ENCODE measurements around the gene LRMDA. TPM values are rescaled to one million over a fixed set of nuclear protein-coding genes. Genes with fewer than 3 reads are reported as not detected.

The LRMDA gene
- total RNA-seq, 1 donor from 2014 or later: not detected

- intact Hi-C loops (cut with micrococcal nuclease): no loop called here
- TF ChIP-seq CTCF (IDR thresholded peaks at IDR 0.05): no peak
- ATAC-seq (ENCODE audit: low read depth) (no peak), DNase-seq (no peak)
- ChIA-PET POLR2A (interaction anchor here (0.6 kb wide), 1 partner anchor 13 kb away, joined by 3 read pairs; no protein-coding TSS in a partner anchor), CTCF (no interaction called here)
- no peak overlapping the region for H3K4me3 Mint-ChIP-seq
- H3K27ac Mint-ChIP-seq: no peak overlapping the region
- no peaks in the 10 kb centered on the region for H3K9me3 Mint-ChIP-seq
- H3K27me3 Mint-ChIP-seq: peaks cover 34% of the 10 kb centered on the region
- no peaks in the 10 kb centered on the region for H3K36me3 Mint-ChIP-seq (ENCODE audit: low read depth)
- H3K4me1 Mint-ChIP-seq: peaks cover 4% of the 10 kb centered on the region
These were observed 5.5 kb downstream of the LRMDA start for GRCh38 chr10:75436896-75437295.

GRCh38 chr10:75437693-75438092, 6.3 kb downstream of the LRMDA start:
- TF ChIP-seq CTCF (IDR thresholded peaks at IDR 0.05): no peak
- ChIA-PET CTCF (no interaction called here), POLR2A (no interaction called here)
- intact Hi-C loops (cut with micrococcal nuclease): no loop called here
- Mint-ChIP-seq H3K9me3 (peaks cover 5% of the 10 kb centered on the region), H3K27me3 (peaks cover 27% of the 10 kb centered on the region), H3K36me3 (ENCODE audit: low read depth) (no peaks in the 10 kb centered on the region), H3K4me3 (no peak overlapping the region), H3K27ac (no peak overlapping the region), H3K4me1 (no peaks in the 10 kb centered on the region)
- DNase-seq (no peak), ATAC-seq (ENCODE audit: low read depth) (no peak)

GRCh38 chr10:75438275-75438674, 6.9 kb downstream of the LRMDA start:
- H3K4me3 Mint-ChIP-seq: no peak overlapping the region
- no peak for TF ChIP-seq CTCF (IDR thresholded peaks at IDR 0.05)
- no peaks in the 10 kb centered on the region for H3K36me3 Mint-ChIP-seq (ENCODE audit: low read depth)
- ChIA-PET CTCF (no interaction called here), POLR2A (no interaction called here)
- DNase-seq: no peak
- intact Hi-C loops (cut with micrococcal nuclease): no loop called here
- no peaks in the 10 kb centered on the region for H3K4me1 Mint-ChIP-seq
- H3K27me3 Mint-ChIP-seq: peaks cover 21% of the 10 kb centered on the region
- peaks cover 8% of the 10 kb centered on the region for H3K9me3 Mint-ChIP-seq
- H3K27ac Mint-ChIP-seq: no peak overlapping the region
- ATAC-seq (ENCODE audit: low read depth): no peak

GRCh38 chr10:75439811-75440210, 8.4 kb downstream of the LRMDA start:
- H3K4me1 Mint-ChIP-seq: no peaks in the 10 kb centered on the region
- H3K27me3 Mint-ChIP-seq: peaks cover 10% of the 10 kb centered on the region
- peaks cover 15% of the 10 kb centered on the region for H3K9me3 Mint-ChIP-seq
- intact Hi-C loops (cut with micrococcal nuclease): no loop called here
- H3K27ac Mint-ChIP-seq: no peak overlapping the region
- POLR2A ChIA-PET: no interaction called here
- TF ChIP-seq CTCF (IDR thresholded peaks at IDR 0.05): no peak
- H3K4me3 Mint-ChIP-seq: no peak overlapping the region
- DNase-seq (no peak), ATAC-seq (ENCODE audit: low read depth) (no peak)
- CTCF ChIA-PET: no interaction called here
- H3K36me3 Mint-ChIP-seq (ENCODE audit: low read depth): no peaks in the 10 kb centered on the region

- CTCF ChIA-PET: no interaction called here
- no peak for ATAC-seq (ENCODE audit: low read depth)
- intact Hi-C loops (cut with micrococcal nuclease): no loop called here
- POLR2A ChIA-PET: no interaction called here
- H3K36me3 Mint-ChIP-seq (ENCODE audit: low read depth): no peaks in the 10 kb centered on the region
- peaks cover 10% of the 10 kb centered on the region for H3K27me3 Mint-ChIP-seq
- H3K9me3 Mint-ChIP-seq: peaks cover 15% of the 10 kb centered on the region
- no peak overlapping the region for H3K27ac Mint-ChIP-seq
- no peak for DNase-seq
- no peak for TF ChIP-seq CTCF (IDR thresholded peaks at IDR 0.05)
- no peaks in the 10 kb centered on the region for H3K4me1 Mint-ChIP-seq
- no peak overlapping the region for H3K4me3 Mint-ChIP-seq
These were observed 8.9 kb downstream of the LRMDA start for GRCh38 chr10:75440271-75440793.

All from activated B cell treated with CpG ODN at 0.5 μM for 24 hours (primary cell).